ENCODE data around the gene PAX7.

PAX7 gene

GRCh38 chr1:18768086-18768485, 137.4 kb downstream of the PAX7 start:
- H4K20me1 ChIP-seq (ENCODE audit: insufficient read depth, low read length), result no peaks in the 10 kb centered on the region
- H3K9me3 ChIP-seq (ENCODE audit: low read length), result no peaks in the 10 kb centered on the region
- no peaks in the 10 kb centered on the region for H3K4me1 ChIP-seq (ENCODE audit: insufficient read depth, low read length, severe bottlenecking)
- no peaks in the 10 kb centered on the region for H3K79me2 ChIP-seq (ENCODE audit: insufficient read depth, low read length)
- H3K36me3 ChIP-seq (ENCODE audit: insufficient read depth, low read length), result no peaks in the 10 kb centered on the region
- H3K4me2 ChIP-seq (ENCODE audit: low read length), result no peak overlapping the region
- TF ChIP-seq CTCF (IDR thresholded peaks at IDR 0.05; ENCODE audit: low read length), result no peak
- no peak for TF ChIP-seq EZH2 (IDR thresholded peaks at IDR 0.05; ENCODE audit: borderline replicate concordance, low read length)
- no peaks in the 10 kb centered on the region for H3K9me2 ChIP-seq (ENCODE audit: low read depth, low read length)
- H3K9ac ChIP-seq (ENCODE audit: low read length), result no peak overlapping the region
- 0 out of 2 replicates have a peak, but pooled peaks cover 3% of the 10 kb centered on the region for H3K27me3 ChIP-seq (ENCODE audit: insufficient read depth, low read length)
- H3F3A ChIP-seq (ENCODE audit: insufficient read depth, low read length), result no peaks in the 10 kb centered on the region
- no peak overlapping the region for H3K4me3 ChIP-seq (ENCODE audit: low read depth, low read length, poor library complexity, severe bottlenecking)
- H2AFZ ChIP-seq (ENCODE audit: low read length), result no peak overlapping the region
- H3K27ac ChIP-seq (ENCODE audit: low read depth, low read length, poor library complexity, severe bottlenecking), result no peak overlapping the region

GRCh38 chr1:18769140-18769539, 138.5 kb downstream of the PAX7 start:
- Histone ChIP-seq H3K4me1 (ENCODE audit: insufficient read depth, low read length, severe bottlenecking) (no peaks in the 10 kb centered on the region), H3K79me2 (ENCODE audit: insufficient read depth, low read length) (no peaks in the 10 kb centered on the region), H3K36me3 (ENCODE audit: insufficient read depth, low read length) (no peaks in the 10 kb centered on the region), H3K4me2 (ENCODE audit: low read length) (no peak overlapping the region), H2AFZ (ENCODE audit: low read length) (no peak overlapping the region), H3K9ac (ENCODE audit: low read length) (no peak overlapping the region), H3K9me3 (ENCODE audit: low read length) (no peaks in the 10 kb centered on the region), H3K27ac (ENCODE audit: low read depth, low read length, poor library complexity, severe bottlenecking) (no peak overlapping the region), H3F3A (ENCODE audit: insufficient read depth, low read length) (no peaks in the 10 kb centered on the region), H3K27me3 (ENCODE audit: insufficient read depth, low read length) (0 out of 2 replicates have a peak, but pooled peaks cover 3% of the 10 kb centered on the region), H3K4me3 (ENCODE audit: low read depth, low read length, poor library complexity, severe bottlenecking) (no peak overlapping the region), H3K9me2 (ENCODE audit: low read depth, low read length) (no peaks in the 10 kb centered on the region), H4K20me1 (ENCODE audit: insufficient read depth, low read length) (no peaks in the 10 kb centered on the region)
- TF ChIP-seq CTCF (IDR thresholded peaks at IDR 0.05; ENCODE audit: low read length) (no peak), EZH2 (IDR thresholded peaks at IDR 0.05; ENCODE audit: borderline replicate concordance, low read length) (no peak)

GRCh38 chr1:18770799-18771198, 140.2 kb downstream of the PAX7 start:
- no peak overlapping the region for H2AFZ ChIP-seq (ENCODE audit: low read length)
- no peaks in the 10 kb centered on the region for H3K79me2 ChIP-seq (ENCODE audit: insufficient read depth, low read length)
- no peak overlapping the region for H3K4me2 ChIP-seq (ENCODE audit: low read length)
- H3K4me1 ChIP-seq (ENCODE audit: insufficient read depth, low read length, severe bottlenecking), result no peaks in the 10 kb centered on the region
- H3K4me3 ChIP-seq (ENCODE audit: low read depth, low read length, poor library complexity, severe bottlenecking), result no peak overlapping the region
- no peaks in the 10 kb centered on the region for H4K20me1 ChIP-seq (ENCODE audit: insufficient read depth, low read length)
- no peaks in the 10 kb centered on the region for H3K9me2 ChIP-seq (ENCODE audit: low read depth, low read length)
- 0 out of 2 replicates have a peak, but pooled peaks cover 3% of the 10 kb centered on the region for H3K27me3 ChIP-seq (ENCODE audit: insufficient read depth, low read length)
- H3K9ac ChIP-seq (ENCODE audit: low read length), result no peak overlapping the region
- H3K36me3 ChIP-seq (ENCODE audit: insufficient read depth, low read length), result no peaks in the 10 kb centered on the region
- no peak overlapping the region for H3K27ac ChIP-seq (ENCODE audit: low read depth, low read length, poor library complexity, severe bottlenecking)
- H3F3A ChIP-seq (ENCODE audit: insufficient read depth, low read length), result no peaks in the 10 kb centered on the region
- TF ChIP-seq EZH2 (IDR thresholded peaks at IDR 0.05; ENCODE audit: borderline replicate concordance, low read length), result no peak
- TF ChIP-seq CTCF (IDR thresholded peaks at IDR 0.05; ENCODE audit: low read length), result no peak
- no peaks in the 10 kb centered on the region for H3K9me3 ChIP-seq (ENCODE audit: low read length)
